Measurements from ENCODE around the gene CKLF.

Gene CKLF

DNA sequence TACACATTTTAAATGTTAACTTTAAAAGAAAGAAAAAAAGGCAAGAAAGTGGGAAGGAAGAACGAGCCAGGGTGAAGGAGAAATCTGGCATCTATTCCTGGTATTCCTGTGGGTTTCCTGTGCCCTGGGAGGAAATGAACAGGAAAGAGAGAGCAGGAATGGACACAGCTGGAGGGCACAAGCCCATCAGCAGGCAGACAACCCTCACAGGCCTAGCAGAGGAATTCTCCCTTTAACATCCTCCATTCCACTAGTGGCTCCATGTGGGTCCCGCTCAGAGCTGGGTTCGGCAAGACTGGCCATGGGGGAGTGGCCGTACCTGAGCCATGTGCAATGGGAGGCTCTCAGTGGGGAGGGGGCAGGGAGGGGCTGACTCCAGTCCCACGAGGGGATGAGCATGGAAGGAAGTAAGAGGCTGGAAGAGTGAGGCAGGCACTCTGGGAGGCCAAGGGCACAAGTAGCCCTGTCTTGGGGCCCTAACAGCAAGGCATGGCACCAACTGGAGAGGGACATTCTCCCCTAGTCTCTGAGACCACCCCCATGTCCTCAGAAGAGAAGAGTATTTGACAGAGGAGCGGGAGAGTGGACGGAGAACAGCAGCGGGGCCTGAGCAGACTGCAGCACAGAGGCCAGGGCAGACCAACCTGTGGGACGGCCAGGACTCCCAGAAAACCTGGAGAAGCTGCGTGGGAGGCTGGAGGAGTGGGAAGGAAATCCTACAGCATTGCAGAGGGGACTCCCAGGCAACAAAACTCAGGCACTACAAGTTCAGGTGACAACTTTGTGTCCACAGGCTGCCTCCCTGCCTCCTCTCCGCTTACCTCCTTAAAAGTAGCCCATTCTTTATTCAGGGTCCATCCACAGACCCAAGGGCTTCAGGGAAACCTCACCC, 32.6 kb upstream of the CKLF start:
- DNase-seq, result no peak

DNA sequence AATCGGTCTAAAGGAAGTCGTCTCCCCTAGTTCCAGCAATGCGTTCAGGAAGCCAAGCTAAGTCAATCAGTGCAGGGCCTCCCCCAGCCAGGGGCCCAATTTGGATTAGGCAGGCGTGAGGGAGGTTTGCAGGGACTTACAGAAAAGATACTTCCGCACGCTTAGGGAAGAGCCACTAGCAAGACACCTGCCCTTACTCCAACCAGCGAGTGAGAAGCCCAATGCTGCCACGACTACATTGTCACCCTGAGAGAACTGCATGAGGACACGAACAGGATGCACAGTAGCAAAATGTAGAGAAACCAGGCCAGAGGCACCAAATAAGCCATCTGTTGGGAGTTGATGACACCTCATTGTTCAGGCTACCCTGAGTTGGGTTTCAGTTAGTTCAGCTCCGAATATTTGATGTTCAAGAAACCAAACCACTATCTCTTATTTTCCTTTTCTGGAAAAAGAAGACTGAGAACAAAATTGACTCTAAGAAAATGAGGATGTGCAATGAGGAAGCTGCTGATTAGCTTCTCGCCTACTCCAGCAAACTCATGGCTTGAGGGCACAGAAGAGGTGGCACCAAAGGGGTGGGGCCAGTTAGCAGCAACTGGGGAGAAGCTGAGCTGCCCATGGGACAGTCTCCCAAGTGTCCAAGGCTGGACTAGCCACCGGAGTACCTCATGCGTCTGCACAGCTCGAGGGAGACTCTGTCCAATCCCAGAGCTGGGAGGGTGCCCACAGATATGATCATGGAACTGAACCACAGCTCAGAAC, 31.8 kb upstream of the CKLF start:
- DNase-seq, result no peak

DNA sequence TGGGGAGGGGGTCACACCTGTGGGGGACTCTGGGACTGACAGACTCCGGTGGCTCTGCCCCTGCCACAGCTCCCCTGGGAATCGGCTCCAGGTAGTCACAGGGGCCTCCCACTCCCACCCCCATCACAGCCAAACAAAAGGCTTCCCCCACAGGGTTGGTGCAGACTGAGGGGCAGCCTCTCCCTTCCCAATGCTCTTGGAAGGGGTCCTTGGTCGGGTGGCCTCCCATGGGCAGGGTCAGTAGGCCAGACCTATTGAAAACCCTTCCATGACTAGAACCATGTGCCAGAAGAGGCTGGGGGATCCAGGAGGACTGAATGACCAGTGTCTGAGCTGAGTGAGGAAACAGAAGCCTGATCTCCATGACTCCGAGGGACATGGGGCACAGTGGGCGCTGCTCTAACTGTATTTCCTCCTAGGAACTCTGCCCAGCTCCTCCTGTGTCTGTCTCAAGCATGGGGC, 31.1 kb upstream of the CKLF start:
- DNase-seq, result no peak

DNA sequence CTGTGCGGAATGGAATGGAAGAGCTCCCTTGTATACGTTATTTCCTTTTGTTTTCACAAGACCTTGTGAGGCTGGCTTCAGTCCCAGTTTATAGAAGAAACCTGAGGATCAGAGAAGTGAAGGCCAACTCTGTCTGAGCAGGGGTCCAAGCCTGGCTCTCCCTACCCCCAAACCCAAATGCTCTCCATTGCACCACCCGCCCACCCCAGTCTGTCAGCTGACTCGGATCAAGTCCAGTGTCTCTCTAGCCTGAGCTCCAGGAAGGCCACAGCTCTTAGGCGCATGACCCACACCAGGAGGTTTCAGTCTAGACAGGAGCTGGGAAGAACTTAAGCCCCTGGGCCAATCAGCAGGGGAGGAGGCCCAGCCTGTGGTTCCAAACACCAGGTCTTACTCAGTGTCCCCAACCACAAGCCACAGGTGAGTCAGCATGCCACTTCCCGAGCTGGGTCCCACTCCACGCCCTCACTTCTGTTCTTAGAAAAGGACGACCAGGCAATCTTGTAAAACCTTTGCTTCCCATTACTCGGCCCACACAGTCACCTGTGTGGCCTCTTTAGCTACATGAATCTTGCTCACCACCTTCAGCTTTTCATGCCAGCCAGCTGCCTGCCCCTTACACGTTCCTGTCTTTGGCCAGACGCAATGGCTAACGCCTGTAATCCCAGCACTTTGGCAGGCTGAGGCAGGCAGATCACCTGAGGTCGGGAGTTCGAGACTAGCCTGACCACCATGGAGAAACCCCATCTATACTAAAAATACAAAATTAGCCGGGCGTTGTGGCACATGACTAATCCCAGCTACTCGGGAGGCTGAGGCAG, 30.2 kb upstream of the CKLF start:
- DNase-seq, result no peak

DNA sequence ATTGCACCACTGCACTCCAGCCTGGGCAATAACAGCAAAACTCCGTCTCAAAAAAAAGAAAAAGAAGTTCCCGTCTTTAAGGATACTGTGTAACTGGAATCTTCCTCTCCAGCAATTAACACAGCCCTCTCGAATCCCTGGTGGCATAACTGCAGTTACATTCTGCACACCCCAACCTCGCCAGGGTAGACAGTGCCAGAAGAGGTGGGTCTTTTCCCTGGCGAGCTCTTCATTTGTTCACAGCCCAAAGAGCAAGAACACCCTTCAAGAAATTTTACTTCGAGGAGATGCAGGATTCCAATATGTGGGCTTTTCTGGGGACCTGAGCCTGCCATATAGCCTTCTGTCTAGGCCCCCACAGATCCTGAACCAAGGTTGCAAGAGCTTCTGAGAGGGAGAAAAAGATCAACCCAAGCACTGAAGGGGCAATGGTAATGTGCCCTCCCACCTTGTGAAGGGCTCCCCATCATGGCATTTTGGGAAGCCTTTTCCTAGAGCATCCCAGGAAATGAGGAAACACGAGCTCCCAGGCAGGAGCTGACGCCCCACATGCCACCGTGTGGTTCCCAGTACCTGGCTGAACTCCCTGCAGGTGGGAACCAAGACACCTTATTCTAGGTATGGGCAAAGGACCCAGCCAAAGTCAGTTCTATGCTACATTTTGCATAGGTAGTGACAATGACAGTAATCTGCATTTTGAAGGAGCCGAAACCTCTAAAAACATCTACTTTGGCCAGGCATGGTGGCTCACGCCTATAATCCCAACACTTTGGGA, 29.4 kb upstream of the CKLF start:
- DNase-seq, result no peak

DNA sequence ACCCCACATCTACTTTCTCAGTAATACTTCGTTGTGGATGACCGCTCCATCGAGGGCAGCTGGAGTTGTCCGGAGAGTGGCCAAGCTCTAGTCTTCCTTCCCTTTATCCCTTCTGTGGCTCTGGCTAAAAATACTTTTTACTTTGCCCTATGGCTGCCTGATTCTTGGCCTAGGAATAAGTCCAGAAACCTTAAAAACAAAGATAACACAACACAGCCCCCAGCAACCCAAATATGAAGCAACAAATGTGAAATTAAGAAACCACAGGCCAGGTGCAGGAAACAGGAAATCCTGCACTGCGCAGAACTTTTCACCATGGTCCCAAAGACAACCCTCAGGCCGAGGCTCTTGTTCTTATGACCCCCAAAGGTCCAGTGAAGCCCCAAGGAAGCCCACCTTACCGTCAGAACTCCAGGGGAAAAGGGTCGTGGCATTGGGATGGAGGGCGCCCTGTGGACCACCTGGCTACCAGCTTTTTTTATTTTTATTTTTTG, 28.5 kb upstream of the CKLF start:
- no peak for DNase-seq

DNA sequence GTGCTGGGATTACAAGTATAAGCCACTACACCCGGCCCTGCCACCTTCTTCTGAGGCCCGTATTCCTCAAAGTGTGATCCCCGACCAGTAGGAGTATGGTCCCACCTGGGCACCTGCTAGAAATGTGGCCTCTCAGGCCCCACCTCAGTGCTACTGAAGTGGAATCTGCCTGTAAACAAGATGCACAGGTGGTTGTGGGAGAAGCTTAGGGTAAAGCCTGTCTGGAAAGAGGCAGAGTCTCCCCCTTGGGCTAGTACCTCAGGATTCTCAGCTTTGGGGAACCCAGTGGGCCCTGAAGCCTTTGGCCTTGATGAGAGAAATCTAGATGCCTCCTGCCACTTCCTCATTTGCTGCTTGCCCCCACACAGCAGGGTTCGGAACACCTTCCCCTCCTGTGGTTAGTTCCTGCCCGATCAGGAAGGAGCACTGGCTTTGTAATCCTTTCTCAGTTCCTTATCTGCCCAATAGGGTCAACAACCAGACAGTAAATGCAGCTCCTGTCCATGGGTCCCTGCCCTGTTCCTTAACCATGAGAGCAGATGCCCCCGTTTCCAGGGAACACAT, 27.7 kb upstream of the CKLF start:
- no peak for DNase-seq

DNA sequence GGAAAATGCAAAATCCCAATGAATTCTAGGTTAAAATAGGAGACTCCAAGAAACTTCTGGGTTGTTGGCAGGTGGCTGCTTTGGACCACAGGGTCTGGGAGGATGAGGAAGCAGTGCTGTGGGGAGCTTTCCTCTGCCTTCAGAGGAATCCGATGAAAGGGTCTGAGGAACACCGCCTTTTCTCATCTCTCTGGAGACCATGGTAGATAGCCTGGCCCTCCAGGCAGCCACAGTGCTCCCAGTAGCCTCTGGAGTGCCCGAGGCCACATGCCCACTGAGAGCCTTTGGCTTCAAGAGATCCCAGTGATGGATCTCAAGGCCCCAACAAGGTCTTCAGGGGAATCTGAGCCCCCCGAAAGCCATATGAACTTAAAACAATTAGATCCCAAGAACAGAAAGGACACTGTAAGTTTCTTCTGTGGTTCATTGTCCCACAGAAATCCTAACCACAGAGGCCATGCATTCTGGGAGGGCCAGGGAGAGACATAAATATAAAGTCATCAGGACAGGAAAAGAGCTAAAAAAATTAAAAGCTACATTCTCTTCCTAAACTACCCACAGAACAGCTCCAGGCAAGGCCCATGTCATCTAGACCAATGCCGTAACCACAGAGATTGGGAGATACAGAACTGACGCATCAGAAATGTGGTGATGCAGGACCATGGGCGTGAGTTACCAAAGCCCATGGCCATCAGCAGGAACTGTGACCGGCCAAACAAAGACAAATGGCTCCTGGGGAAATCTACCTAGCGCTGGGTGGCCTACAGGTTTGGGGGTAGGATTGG, 26.8 kb upstream of the CKLF start:
- peak in 1 of 2 experiments; percentile 54 for DNase-seq

DNA sequence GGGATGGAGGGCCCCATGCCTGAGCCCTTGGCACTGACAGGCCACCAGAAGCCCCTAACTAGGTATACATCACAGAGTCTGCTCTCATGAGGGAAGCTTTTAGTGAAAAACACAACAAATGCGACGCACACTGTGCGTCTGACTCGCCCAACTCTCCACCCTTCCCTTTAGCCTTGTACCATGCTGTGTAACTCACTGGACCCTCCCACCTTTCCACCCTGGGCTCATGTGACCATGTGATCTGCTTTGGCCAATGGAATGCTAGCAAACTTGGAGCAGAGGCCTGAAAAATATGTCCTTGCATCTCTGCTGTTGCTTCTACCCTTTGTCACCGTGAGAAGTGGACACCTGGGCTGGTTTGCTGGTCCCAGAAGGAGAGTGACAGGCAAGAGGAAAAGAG, 24.1 kb upstream of the CKLF start:
- DNase-seq, result no peak

DNA sequence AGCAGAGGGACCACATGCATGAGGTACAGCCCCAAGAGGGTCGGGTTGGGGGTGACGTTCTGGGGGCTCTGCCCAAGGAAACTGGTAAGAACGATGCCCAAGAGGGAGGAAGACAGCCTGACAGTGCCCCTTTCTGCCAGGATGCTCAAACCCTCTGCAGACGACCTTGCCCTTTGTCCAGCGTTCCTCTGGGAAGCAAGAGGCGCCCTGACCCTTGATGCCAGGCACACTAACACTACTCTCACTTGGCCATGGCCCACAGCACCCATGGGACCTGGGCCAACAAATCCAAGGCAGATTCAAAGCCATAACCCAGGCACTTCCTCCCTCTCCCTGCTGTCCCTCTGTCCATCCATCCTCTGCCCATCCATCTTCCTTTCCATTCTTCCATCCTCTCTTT, 22.9 kb upstream of the CKLF start:
- DNase-seq, result no peak

DNA sequence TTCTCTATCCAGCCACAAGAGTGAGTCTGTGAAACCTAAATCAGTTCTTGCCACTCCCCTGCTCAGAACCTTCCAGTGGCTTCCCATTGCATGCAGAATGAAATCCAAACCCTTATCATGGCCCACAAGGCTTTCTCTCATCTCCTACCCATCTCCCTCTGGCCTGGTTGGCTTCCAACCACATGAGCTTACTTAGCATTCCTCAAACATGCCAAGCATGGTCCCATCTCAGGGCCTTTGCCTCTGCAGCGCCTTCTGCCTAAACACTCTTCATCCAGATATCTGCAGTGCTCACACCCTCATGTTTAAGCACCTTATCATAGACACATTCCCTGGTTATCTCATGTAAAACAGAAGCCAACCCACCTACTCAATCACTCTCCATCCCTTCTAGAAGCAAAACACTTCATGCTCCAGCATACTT, 18.0 kb upstream of the CKLF start:
- no peak for DNase-seq

DNA sequence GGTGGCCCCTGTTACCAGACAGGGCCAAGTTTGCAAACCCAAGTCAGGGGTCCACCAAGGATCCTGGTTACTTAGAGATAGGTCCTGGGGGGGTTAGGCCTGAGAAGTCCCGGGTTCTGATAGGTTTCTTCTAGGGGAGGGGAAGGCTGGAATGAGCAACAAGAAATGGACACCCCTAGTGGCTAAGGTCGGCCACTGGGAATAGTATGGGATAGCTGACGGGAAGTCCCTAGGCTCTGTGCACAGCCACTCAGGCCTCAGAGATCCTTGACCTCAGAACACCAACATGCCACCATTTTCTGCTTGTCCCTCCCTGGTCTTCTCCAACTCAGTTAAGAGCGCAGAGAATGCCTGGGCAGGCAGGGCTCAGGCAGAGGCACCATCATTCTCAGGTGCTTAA, 15.9 kb upstream of the CKLF start:
- no peak for DNase-seq

DNA sequence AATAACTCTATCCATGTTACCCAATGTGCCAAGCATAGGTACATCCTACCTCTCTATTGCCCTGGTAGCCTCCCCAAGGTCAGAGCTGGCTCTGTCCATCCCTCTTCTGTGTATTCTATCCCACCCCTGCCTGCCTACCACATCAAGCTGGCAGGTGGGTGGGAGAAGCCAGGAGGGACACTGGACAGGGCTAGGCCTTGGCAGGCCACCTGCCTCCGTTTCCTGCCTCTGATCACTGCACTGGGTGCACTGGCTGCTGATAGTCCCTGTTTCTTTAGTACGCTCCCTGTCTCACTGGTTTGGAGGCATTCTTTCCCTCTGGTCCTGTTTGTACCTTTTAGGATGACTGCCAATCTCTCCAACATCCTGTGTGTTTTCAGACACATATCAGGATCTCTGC, 15.1 kb upstream of the CKLF start:
- no peak for DNase-seq

DNA sequence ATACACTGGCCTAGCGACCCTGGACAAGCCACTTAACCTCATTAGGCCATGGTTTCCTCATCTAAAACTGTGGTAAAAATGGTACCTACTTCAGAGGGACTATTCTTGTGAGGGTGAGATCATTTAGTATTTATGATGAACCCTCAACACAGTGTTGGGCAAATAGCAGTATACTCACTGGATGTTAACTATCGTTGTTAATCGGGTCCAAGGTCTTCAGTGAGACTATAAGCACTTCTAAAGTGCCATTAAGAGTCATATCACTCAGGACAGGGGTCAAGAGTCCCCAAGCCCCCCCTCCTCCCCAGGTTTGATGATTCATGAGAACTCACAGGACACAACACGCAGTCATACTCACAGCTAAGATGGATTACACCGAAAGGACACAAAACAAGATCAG, 13.5 kb upstream of the CKLF start:
- no peak for DNase-seq

DNA sequence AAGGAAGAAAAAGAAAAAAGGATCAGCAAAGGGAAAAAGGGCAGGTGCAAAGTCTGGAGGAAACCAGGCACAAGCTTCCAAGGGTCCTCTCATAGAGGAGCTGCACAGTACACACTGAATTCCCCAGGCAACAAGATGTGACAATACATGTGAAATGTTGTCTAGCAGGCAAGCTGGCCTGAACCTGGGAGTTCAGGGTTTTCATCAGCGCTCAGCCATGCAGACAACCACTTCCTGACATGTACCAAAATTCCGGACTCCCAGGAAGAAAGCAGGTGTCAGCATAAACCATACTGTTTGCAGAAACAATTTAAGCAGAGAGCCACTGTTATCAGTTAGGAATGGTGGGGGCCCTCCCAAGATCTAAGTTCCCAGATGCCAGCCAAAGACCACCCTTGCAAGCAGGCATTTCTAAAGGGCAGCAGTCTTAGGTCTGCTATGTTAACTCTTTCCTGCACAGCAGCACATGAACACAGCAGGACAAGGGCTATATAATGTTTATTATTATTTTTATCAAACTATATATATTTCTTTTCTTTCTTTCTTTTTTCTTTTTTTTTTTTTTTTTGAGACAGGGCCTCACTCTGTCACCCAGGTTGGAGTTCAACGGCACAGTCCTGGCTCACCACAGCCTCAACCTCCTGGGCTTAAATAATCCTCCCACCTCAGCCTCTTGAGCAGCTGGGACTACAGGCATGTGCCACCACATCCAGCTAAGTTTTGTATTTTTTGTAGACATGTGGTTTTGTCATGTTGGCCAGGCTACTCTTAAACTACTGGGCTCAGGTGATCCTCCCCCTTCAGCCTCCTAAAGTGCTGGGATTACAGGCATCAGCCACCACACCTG, 12.5 kb upstream of the CKLF start:
- DNase-seq, result no peak

DNA sequence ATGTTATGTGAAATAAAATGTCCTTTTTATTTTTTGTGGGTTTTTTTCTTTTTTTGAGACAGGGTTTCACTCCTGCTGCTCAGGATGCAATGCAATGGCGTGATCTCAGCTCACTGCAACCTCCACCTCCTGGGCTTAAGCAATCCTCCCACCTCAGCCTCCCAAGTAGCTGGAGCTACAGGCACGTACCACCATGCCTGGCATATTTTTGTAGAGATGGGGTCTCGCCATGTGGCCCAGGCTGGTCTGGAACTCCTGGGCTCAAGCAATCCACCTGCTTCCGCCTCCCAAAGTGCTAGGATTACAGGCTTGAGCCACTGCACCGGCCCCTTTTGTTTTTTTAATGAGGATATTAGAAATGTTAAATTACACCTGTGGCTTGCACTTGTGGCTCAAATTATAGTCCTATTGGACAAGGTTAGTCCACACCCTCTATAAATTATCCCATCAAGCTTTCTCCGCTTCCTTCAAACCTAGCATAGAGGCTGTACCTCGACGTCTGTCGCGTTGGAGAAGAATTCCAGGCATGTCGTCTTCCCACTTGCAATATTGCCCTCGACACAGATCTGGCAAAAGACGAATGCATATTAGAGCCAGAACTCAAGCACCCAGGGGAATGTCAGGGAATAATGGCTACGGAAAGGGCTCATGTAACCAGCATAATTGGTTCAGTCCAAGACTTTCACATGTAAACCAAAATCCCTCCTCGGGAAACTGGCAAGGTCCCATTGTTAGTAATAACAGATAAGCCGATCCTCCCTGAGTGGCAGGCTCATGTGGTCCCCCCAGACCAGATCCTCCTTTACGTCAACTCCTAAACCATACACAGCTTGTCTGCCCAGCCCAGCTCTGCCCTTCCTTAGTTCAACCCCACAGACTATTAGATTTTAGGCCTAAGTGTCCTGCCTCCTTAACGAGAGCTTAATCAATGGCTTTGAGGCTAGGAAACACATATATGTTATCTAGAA, 10.7 kb upstream of the CKLF start:
- DNase-seq, result no peak

DNA sequence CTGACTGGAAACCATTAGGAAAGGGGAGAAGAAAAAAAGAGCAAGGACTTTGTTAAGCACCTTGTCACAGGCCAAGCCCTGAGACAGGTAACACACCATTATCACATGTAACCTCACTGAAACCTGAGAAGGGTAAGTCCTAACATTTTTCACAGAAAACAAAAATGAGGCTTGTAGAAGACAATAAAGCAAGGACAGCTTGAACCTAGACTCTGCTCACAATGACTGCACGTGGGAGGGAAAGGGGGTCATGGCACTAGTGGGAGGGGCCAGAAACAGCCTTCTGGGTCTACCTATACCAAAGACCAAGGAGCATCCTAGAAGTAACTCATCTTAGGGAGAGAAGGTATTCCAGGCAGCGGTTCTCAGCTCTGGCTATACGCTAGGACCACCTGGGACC, 10.0 kb upstream of the CKLF start:
- no peak for DNase-seq

DNA sequence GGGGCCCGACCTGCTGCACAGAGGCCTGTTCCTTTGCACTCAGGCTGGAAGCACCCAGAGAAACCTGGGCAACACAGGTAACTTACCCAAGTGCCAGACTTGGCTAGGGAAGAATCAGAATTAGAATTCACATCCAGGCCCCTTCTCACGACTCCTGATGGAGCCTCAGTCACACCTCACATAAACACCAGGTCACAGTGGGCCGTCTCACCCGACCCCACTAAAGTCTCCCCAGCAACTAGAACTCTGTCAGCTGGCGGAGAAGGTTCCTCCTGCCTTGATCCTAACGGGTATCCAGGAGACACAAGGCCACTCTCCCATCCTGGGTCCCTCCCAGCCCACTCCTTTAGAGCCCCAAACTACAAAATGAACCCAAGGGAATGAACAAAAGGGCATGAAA, 8.8 kb upstream of the CKLF start:
- DNase-seq, result no peak

Data from NCI-H526 (cell line).